Prostate gland (tissue), 2 donors: Measurements from ENCODE around the gene ATXN7. TPM values are rescaled to one million over a fixed set of nuclear protein-coding genes. Genes with fewer than 3 reads are reported as not detected.

Experiments
- DNase-seq: peaks from one replicate; pipeline ENCODE4 v3.0.0-alpha.2; 2019; ENCODE audit warnings: low spot score
- H3K27ac ChIP-seq, 2 donors: fragments of 200-600 bp; sonication (generic); 2 replicates each; pipeline ENCODE4 v1.5.1; 2017 to 2019
- H3K27me3 ChIP-seq: fragments of 200-600 bp; sonication (generic); replicated peaks from 2 replicates; pipeline ENCODE4 v1.5.1; 2019; ENCODE audit not compliant: insufficient read depth
- H3K36me3 ChIP-seq, 2 donors: fragments of 200-600 bp; sonication (generic); 1 replicate in 1 of 2; 2 replicates in 1 of 2; pipeline versions ENCODE4 v1.5.1 to v1.8.1; 2017 to 2019
- H3K4me1 ChIP-seq: fragments of 200-600 bp; sonication (generic); replicated peaks from 2 replicates; pipeline ENCODE4 v1.5.1; 2019
- H3K4me3 ChIP-seq, 2 donors: fragments of 200-600 bp; sonication (generic); 2 replicates each; pipeline ENCODE4 v1.5.1; 2017 to 2019
- H3K9me3 ChIP-seq: fragments of 200-600 bp; sonication (generic); 2 replicates; pipeline ENCODE4 v1.5.1; 2017
- CTCF ChIP-seq, 4 experiments: fragments of 200-600 bp in 2 of 4; fragments of 450-650 bp in 2 of 4; sonication (generic) in 2 of 4; IDR thresholded peaks; 1 replicate in 3 of 4; 2 replicates in 1 of 4; pipeline ENCODE4 v1.5.1; 2016 to 2019; ENCODE audit warnings: antibody characterized with exemption in 4 of 4, mild to moderate bottlenecking in 2 of 4, moderate library complexity in 2 of 4
- POLR2A ChIP-seq: fragments of 450-650 bp; IDR thresholded peaks from one replicate; pipeline ENCODE4 v1.6.1; 2016; ENCODE audit warnings: antibody characterized with exemption, mild to moderate bottlenecking
- POLR2AphosphoS5 ChIP-seq: sonication (generic); formaldehyde crosslinking; IDR thresholded peaks from one replicate; pipeline ENCODE4 v1.6.1; 2017; ENCODE audit warnings: antibody characterized with exemption
- WGBS: methylation state at CpG from one replicate; pipeline ENCODE4 v1.1.5; 2018; 5-methylcytosine and 5-hydroxymethylcytosine counted together
- intact Hi-C: fragments of 100-400 bp; cut with DNase I; formaldehyde crosslinking; loops from one replicate; pipeline ENCODE4 v1.14.2; 2022
- total RNA-seq, 2 donors: library from RNA; depleted of rRNA; stranded (reverse); fragments of >200 nt; gene quantifications; one replicate each; pipeline ENCODE4 v1.1.0, GENCODE V29; 2016

Gene ATXN7
- total RNA-seq, 2 donors from 2014 or later, result 18.0 to 30.8 TPM

DNA sequence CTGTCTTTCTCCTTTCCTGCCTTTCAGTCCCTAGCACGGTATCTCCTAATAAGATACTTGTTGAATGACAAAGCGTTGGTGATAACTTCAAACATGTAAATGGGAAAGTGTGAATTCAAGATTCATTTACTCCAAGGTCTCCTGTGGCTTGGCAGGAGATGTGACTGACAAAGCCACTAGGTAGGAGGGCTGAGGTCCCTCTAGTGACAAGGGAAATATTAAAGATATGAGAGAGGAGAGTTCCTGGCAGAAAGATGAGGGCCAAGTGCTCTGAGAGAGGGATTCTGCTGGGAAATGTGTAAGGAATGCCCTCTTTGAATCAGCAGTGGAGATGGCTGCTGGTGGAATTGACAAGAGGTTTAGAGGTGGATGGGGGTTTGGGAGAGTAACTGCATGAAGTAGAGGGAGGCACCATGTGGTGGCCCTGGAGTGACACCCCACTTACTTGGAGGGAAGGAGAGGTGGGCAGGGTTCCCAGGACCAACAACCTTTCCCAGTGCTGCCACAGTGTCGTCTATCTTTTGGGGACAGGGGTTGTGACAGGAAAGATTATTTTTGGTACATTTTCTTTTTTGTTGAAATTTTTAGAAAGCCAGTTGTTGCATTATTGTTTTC lies 91.5 kb downstream of the ATXN7 start:
- 76% methylated on average over 3 of the region's 3 CpGs for WGBS
- peaks cover 7% of the 10 kb centered on the region for H3K4me1 ChIP-seq
- H3K4me3 ChIP-seq, result no peak overlapping the region
- TF ChIP-seq POLR2AphosphoS5, result no peak
- no peak for TF ChIP-seq POLR2A
- no peak for TF ChIP-seq CTCF (IDR thresholded peaks at IDR 0.05)
- H3K27ac ChIP-seq, result no peak overlapping the region
- DNase-seq, result no peak
- intact Hi-C loops, result no loop called here
- H3K9me3 ChIP-seq, result no peaks in the 10 kb centered on the region
- no peaks in the 10 kb centered on the region for H3K27me3 ChIP-seq
- H3K36me3 ChIP-seq, result no peaks in the 10 kb centered on the region

GRCh38 chr3:63955830-63956545 lies 92.3 kb downstream of the ATXN7 start:
- no peaks in the 10 kb centered on the region for H3K36me3 ChIP-seq
- no peaks in the 10 kb centered on the region for H3K27me3 ChIP-seq
- TF ChIP-seq POLR2AphosphoS5 (no peak), POLR2A (no peak), CTCF (IDR thresholded peaks at IDR 0.05) (no peak)
- intact Hi-C loops, result no loop called here
- H3K9me3 ChIP-seq, result no peaks in the 10 kb centered on the region
- no peak overlapping the region for H3K27ac ChIP-seq
- WGBS, result 78% methylated on average over 13 of the region's 13 CpGs
- H3K4me1 ChIP-seq, result peaks cover 5% of the 10 kb centered on the region
- DNase-seq, result no peak
- no peak overlapping the region for H3K4me3 ChIP-seq

- H3K36me3 ChIP-seq, result no peaks in the 10 kb centered on the region
- no peak for DNase-seq
- WGBS, result 45% methylated on average over 3 of the region's 3 CpGs
- intact Hi-C loops, result no loop called here
- TF ChIP-seq CTCF (IDR thresholded peaks at IDR 0.05) (no peak), POLR2AphosphoS5 (no peak), POLR2A (no peak)
- no peak overlapping the region for H3K27ac ChIP-seq
- H3K27me3 ChIP-seq, result no peaks in the 10 kb centered on the region
- no peaks in the 10 kb centered on the region for H3K9me3 ChIP-seq
- H3K4me3 ChIP-seq, result no peak overlapping the region
- no peaks in the 10 kb centered on the region for H3K4me1 ChIP-seq
These were observed 95.5 kb downstream of the ATXN7 start for GRCh38 chr3:63959146-63959545.

GRCh38 chr3:63960048-63960711 lies 96.5 kb downstream of the ATXN7 start:
- intact Hi-C loops, result loop anchor here (5.0 kb wide), 1 partner anchor 48 kb away; the partner anchor contains the start of gene SCAANT1
- DNase-seq, result no peak
- H3K36me3 ChIP-seq, result no peaks in the 10 kb centered on the region
- no peak overlapping the region for H3K4me3 ChIP-seq
- WGBS, result 49% methylated on average over 6 of the region's 6 CpGs
- no peak overlapping the region for H3K27ac ChIP-seq
- no peaks in the 10 kb centered on the region for H3K9me3 ChIP-seq
- H3K27me3 ChIP-seq, result no peaks in the 10 kb centered on the region
- no peaks in the 10 kb centered on the region for H3K4me1 ChIP-seq
- TF ChIP-seq POLR2A (no peak), CTCF (IDR thresholded peaks at IDR 0.05) (peak in 1 of 4 experiments; percentile 9)
